Stimulated activated CD4-positive, alpha-beta T cell treated with anti-CD3 and anti-CD28 coated beads, Interleukin-4, amount 100 ng/mL, for 24 hours (primary cell): ENCODE data around the gene MAS1L.
"Not testable (repeated sequence)": the region's sequence is repeated elsewhere in the genome, so short reads cannot be mapped to it uniquely, and the experiment has no call there.

Source experiments
- DNase-seq: peaks from one replicate; pipeline ENCODE4 v3.0.0-alpha.2; 2020

MAS1L gene

GRCh38 chr6:29477923-29478450 is 9.8 kb downstream of the MAS1L start:
- no peak for DNase-seq

- DNase-seq = no peak
Measured at GRCh38 chr6:29474996-29475395, 12.8 kb downstream of the MAS1L start.

- DNase-seq = no peak
Measured at GRCh38 chr6:29466241-29466640, 21.5 kb downstream of the MAS1L start.

GRCh38 chr6:29465801-29466200 is 22.0 kb downstream of the MAS1L start:
- DNase-seq = no peak

- no peak for DNase-seq
Measured at GRCh38 chr6:29465279-29465678, 22.5 kb downstream of the MAS1L start.

GRCh38 chr6:29462022-29462421 is 25.7 kb downstream of the MAS1L start:
- DNase-seq = no peak

GRCh38 chr6:29461021-29461814 is 26.5 kb downstream of the MAS1L start:
- no peak for DNase-seq

GRCh38 chr6:29456971-29457370 is 30.8 kb downstream of the MAS1L start, which contains the start of the genes OR11A1 and OR2H1:
OR11A1 (minus strand) TSS chr6:29457071; CDS start chr6:29427641, 29,430 bp downstream.
OR2H1 (plus strand) TSS chr6:29457155; CDS start chr6:29461770, 4,615 bp downstream.
- no peak for DNase-seq

GRCh38 chr6:29451471-29452193 is 36.1 kb downstream of the MAS1L start:
- DNase-seq = no peak

- no peak for DNase-seq
Measured at GRCh38 chr6:29447670-29448069, 40.1 kb downstream of the MAS1L start.

GRCh38 chr6:29444031-29444430 is 43.7 kb downstream of the MAS1L start:
- not testable (repeated sequence) for DNase-seq

- no peak for DNase-seq
Measured at GRCh38 chr6:29442719-29443118, 45.0 kb downstream of the MAS1L start.

GRCh38 chr6:29439006-29439405 is 48.8 kb downstream of the MAS1L start, which contains the start of gene OR10C1:
OR10C1 (plus strand) TSS chr6:29439306; CDS start chr6:29440016, 710 bp downstream.
- DNase-seq = no peak

- not testable (repeated sequence) for DNase-seq
Measured at GRCh38 chr6:29436730-29437129, 51.0 kb downstream of the MAS1L start.
